Stimulated activated CD4-positive, alpha-beta T cell treated with anti-CD3 and anti-CD28 coated beads, Interleukin-12 subunit alpha, Interleukin-12 subunit beta, amount 100 ng/mL, for 4 hours (primary cell): ENCODE results near the gene CTIF.

Experiments used
- DNase-seq: peaks from one replicate; pipeline ENCODE4 v3.0.0-alpha.2; 2020

CTIF gene

DNA sequence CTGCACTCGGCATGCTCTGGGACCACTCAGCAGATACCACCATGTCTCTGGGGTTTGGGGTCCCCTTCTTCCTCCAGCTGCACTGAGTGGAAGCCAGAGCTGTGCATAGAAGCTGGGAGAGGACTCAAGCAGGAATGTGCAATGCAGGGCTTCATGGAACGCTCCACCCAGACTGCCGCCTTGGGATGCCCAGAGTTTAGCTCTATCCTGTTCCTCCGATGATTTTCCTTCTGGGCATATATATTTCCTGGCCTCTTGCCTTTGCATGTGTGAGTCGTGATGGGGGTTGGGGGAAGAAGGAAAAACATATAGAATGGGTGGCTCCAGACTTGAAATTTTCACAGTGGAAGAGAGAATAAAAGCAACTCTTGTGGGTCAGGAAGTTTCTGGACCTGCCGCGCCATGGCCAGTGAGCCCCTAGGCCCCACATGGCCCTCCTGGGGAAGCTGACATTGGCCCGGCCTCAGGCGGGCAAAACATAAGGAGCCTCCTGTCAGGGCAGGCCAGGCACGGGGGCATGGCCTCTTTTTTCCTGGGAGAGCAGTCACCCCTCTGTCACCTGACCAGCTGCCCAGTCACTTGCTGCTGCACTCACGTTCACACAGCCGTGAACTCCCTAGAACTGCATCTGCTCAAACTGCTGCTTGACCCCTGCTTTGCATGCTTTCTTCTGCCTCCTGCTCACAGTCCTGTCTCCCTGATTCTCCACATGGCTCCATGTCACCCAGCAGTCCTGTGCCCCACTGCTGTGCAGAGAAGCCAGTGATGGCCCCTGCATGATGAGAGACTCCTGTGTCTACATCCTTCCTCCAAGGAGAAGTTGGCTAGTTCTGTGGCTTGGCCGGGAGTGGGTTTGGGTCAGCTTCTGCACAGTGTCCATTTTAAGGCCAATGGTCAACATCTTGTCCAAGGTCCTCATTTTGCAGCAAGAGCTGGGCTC, 197.8 kb downstream of the CTIF start:
- DNase-seq, result no peak

DNA sequence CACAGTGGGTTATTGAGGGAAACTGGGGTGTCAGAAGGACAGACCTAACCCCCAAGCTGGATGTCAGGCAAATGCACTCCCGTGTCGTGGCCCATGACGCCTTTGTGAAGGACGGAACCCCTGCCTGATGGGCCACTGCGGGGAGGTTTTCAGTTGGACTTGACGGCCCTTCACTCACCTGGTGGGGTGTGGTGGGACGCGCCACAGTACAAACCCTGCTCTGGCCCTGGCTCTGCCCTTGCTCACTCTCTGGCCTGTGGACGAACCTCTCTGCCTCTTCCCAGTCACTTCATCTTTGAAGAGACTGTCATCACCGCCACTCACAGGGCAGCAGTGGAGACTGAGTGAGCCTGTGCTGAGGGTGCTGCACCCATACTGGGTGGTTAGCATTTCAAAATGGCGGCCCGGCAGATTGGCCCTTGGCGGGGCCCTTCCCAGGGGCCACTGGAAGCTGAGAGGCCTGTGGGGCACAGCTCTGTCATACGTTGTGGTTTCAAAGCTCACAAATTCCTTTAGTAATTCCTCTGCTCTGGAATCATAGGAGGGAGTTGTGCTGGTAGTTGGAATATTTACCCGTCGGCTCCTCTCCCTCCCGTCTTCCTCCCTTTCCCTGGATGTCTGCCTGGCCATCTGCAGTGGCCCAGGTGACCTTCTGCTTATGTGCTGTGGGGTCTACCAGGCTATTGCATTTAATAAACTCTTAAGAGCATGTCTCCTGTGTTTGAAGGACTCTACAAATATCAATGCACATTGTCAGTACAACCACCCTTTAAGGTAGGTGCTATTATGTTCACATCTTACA, 200.6 kb downstream of the CTIF start:
- DNase-seq, result no peak

- DNase-seq, result no peak
These were observed 201.2 kb downstream of the CTIF start for GRCh38 chr18:48740068-48740440.

GRCh38 chr18:48740851-48741485, 202.1 kb downstream of the CTIF start:
- DNase-seq, result no peak

- no peak for DNase-seq
These were observed 203.0 kb downstream of the CTIF start for GRCh38 chr18:48741866-48742265.

DNA sequence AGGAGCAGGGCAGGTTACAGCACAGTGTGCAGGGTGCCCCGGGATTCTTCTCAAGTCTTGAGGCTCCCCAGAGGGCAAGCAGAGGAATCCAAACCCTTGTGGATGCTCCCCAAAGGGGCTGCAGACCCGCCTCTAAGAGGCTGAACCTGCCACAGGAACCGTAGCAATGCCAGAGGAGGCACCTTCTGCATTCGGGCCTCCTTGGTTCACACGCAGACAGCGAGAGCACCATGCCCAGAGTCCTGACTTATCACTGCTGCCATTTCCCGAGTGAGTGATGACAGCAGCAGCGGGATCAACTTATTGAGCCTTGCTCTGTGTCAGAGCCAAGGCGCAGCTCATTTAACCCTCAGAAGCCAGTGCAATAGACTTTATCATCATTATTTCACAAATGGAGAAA, 203.5 kb downstream of the CTIF start:
- DNase-seq, result no peak

DNA sequence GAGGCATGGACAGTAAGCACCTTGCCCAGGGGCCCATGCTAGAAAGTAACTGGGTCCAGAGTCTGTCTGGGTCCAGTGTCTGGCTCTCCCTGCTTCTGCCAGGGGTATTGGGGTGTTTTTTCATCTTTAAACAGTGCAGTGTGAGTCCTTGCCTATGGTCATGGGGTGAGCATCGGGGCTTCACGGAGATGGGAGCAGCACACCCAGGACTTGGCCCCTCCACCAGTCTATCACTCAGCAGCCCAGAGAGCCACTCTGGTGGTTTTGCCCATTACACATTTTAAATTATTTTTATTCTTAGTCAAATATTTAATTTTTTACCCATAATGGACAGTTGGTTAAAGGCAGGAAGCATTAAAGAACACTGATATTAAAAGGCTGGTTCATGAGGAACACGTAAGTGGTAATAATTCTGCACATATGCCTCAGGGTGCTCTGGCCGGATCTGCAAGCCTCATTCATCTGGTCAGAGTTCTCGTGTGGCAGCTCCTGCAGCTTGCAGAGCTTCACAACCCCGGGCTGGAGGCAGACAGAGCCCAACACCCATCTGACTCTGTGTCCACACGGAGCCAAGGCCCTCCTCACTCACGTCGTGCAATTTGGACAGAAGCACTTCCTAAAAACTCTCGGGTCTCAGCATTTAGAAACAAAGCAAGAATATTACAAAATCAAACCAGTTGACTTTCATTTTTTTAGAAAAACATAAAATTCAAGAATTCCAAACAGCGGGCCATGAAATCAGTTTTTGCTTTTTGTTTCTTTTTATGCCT, 204.1 kb downstream of the CTIF start:
- DNase-seq, result no peak

DNA sequence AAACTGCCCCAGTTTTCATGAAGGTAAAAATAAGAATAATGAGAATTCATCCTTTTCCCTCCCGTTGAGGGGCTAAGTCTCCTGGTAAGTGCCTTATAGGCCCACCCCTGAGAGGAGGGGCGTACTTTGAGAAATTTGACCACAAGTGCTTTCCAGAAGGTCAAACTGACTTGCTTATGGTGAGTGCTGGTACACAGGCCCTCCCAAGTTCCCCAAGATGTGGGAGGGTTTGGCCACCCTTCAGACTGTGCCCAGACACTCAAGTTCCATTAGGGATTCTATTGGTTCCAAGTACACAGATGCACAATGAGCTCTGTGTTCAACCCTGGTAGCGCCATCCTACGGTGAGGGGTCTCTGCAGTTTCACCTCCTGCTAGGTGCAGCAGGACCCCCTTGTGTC, 205.1 kb downstream of the CTIF start:
- no peak for DNase-seq

DNA sequence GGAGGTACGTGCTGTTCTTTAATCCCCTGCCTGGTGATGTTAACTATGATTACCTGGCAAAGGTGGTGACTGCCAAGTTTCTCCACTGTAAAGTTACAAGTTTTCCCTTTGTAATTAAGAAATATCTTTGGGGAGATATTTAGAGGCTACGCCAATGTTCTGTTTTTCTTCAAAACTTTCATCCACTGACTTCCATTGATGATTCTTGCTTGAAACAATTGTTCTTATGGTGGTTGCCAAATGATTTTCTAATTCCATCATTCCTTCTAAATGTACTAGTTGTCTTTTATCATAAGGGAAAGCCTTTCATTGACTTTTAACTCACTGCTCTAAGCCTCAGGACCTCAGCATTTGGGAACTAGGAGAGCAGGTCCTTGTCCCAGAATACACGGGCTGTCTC, 206.5 kb downstream of the CTIF start:
- DNase-seq, result no peak

- DNase-seq, result no peak
These were observed 210.9 kb downstream of the CTIF start for GRCh38 chr18:48749768-48750167.

GRCh38 chr18:48750485-48751175, 211.8 kb downstream of the CTIF start:
- no peak for DNase-seq

- DNase-seq, result no peak
These were observed 213.1 kb downstream of the CTIF start for GRCh38 chr18:48751727-48752468.

- no peak for DNase-seq
These were observed 213.6 kb downstream of the CTIF start for GRCh38 chr18:48752478-48752877.

DNA sequence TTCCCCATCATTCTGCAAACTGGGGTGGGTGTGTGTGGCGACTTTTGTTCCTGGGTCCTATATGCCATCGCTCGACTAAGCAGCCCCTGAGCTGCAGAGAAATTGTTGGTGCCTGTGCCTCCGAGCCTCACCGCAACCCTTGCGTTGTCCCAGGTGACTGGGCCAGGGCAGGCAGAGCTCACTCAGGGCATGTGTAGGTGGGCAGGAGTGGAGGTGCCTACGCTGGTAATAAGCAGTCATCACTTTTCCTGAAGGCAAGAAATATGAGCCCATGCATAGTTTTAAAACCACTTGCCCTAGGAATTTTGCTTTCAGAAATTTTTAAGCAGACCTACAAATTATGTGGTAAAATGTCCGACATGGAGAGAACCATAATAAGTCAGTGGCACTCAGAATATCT, 214.1 kb downstream of the CTIF start:
- no peak for DNase-seq

GRCh38 chr18:48753691-48754090, 214.9 kb downstream of the CTIF start:
- DNase-seq, result no peak

DNA sequence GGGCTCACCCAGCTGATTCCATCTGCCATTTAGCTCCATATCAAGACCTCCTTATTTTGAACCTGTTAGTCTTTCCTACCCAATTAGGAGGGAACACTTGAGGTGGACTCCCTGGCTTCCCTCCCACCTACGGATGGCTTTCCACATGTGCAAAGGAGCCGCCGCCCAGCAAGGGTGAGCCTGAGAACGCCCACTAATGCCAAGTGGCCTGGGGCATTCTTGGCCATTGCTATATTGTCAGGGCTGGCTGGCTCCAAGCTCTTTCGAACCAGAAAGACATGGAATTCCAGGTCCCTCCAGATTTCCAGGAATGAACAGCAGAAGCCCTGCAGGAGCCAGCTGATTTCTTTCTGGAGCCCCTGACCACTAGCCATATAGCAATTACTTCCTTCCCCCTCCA, 215.7 kb downstream of the CTIF start:
- no peak for DNase-seq

GRCh38 chr18:48754993-48755473, 216.2 kb downstream of the CTIF start:
- DNase-seq, result no peak

DNA sequence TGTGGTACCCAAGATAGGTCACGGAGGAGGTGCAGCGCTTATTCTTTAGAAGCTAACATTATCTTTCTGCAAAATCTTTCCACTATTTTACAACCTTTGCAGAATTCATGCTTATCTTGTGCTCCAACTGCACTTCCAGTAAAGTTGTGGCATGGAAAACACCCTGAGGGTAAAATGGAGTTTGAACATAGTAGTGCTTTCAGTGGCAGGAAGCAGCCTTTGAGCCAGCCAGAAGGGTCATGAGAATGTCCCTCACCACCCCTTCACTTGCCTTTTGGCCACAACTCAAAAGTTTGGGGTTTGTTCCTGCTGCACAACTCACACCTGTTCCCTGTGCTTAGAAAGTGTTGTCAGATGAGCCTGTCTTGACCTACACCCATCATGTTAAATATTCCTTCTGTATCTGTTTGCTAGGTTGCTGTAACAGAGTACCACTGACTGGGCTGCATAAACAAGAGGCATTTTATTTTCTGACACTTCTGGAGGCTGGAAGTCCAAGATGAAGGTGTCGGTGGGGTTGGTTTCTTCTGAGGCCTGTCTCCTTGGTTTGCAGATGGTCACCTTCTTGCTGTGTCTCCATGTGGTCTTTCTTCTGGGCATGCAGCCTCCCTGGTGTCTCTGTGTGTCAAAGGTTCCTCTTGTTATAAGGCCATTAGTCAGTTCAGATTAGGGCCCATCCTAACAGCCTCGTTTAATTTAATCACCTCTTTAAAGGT, 217.8 kb downstream of the CTIF start:
- no peak for DNase-seq

DNA sequence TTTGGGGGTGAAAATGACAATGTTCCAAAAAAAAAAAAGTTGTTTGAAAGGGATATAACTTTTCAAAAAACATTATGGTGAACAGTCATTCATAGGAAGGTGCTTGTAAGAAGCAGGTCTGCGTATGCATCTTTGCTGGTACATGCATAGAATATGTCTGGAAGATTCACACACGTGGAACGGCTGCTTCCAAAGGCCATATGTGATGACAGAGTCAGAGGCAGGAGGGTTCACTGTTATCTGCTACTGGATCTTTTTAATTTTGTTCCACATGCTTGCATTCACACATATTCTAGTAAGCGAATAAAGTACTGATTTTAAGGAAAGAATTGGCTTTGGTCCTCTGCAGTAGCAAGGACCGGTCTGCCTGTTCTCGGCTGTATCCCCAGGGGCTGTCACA, 218.5 kb downstream of the CTIF start:
- DNase-seq, result no peak

- DNase-seq, result no peak
These were observed 219.1 kb downstream of the CTIF start for GRCh38 chr18:48757906-48758305.

GRCh38 chr18:48761582-48761981, 222.8 kb downstream of the CTIF start:
- DNase-seq, result no peak
